HG02588 (cell line): Measurements from ENCODE around the gene CDH22.

Experiments
- ATAC-seq: cut with Tn5 transposase; IDR thresholded peaks from one replicate; pipeline ENCODE4 v1.9.1; 2021; ENCODE audit warnings: mild to moderate bottlenecking, moderate library complexity; ENCODE audit not compliant: unreplicated experiment

The CDH22 gene

GRCh38 chr20:46217583-46217982, 90.7 kb downstream of the CDH22 start:
- no peak for ATAC-seq

DNA sequence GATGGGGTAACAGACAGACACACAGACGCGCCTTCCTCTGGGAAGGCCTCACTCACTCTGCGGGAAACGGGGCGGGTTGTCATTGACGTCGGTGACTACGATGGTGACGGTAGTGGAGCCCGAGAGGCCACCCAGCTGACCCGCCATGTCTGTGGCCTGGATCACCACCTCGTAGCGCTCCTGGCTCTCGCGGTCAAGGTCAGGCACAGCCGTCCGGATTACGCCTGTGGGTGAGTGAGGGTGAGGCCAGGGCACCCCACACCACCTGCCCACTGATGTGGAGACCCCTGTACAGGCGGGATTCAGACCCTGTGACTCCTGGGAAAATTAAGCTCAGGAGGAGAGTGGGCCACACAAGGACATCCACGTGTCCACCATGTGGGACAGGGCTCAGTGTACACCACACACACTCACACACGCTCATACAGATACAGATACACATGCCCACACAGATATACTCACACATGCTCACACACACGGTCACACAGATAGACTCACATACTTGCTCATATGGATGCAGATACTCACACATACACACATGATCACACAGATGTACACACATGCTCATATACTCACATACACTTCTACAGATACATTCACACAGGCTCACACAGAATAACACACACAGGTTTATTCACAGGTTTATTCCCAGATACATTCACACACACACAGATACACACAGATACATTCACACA, 91.4 kb downstream of the CDH22 start:
- no peak for ATAC-seq

- no peak for ATAC-seq
Observed at GRCh38 chr20:46215913-46216707, 92.2 kb downstream of the CDH22 start.

GRCh38 chr20:46214824-46215488, 93.3 kb downstream of the CDH22 start:
- ATAC-seq = no peak

DNA sequence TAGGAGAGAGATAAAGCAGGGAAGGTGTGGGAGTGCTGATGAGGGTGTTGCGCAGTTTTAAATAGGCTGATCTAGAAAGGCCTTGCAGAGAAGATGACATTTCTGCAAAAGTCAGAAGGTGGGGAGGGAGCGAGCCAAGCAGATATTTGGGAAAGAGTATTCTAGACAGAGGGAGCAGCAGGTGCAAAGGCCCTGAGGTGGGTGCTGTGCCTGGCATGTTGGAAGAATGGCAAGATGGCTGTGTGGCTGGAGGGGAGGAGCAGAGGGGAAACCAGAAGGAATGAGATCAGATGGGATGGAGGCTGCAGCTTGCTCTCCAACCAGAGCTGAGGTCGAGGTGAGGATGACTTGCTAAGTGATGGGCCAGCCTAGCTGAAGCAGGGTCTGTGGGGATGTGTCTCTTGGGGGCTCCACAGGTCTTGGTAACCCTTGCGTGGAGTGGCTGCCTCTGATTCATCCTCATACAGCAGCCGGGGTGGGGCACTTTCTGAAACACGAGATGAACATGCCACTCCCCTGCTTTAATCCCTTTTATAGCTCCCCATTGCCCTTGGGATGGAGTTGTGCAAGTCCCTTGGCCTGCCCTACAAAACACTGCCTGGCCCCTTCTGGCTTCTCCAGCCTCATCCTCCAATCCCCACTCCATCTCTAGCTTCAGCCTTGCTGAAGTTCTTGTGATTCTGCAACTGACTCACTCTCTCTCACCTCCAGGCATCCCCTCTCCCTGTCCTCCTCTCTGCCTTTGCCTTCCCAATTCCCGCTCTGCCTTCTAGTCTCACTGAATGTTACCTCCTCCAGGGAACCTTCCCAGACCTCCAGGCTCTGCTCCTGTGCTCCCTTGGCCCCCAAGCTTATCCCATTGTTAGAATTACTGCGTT, 94.1 kb downstream of the CDH22 start:
- no peak for ATAC-seq

DNA sequence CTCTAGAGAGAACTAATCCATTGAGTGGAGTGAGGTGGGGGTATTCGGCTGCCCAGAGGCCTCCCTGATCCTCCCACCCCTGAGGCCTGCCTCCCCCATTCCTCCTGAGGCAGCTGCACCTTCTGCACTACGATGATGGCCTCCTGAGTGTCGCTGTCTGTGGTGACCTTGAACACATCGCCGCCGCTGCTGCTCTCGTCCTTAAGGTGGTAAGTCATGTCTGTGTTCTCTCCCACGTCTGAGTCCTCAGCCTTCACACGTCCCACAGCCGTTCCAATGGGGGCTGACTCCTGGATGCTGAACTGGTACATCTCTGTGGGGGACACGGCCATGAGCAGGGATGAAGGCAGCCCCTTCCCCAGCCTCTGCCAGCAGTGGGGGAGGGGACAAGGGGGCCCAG, 95.4 kb downstream of the CDH22 start:
- no peak for ATAC-seq

GRCh38 chr20:46212252-46212651, 96.0 kb downstream of the CDH22 start:
- ATAC-seq = no peak

GRCh38 chr20:46211331-46211722, 97.0 kb downstream of the CDH22 start:
- ATAC-seq = no peak

GRCh38 chr20:46210672-46211330, 97.5 kb downstream of the CDH22 start:
- ATAC-seq = no peak

GRCh38 chr20:46209930-46210671, 98.2 kb downstream of the CDH22 start:
- ATAC-seq = no peak

- ATAC-seq = no peak
Observed at GRCh38 chr20:46207793-46208192, 100.5 kb downstream of the CDH22 start.

GRCh38 chr20:46206992-46207549, 101.2 kb downstream of the CDH22 start:
- ATAC-seq = no peak

DNA sequence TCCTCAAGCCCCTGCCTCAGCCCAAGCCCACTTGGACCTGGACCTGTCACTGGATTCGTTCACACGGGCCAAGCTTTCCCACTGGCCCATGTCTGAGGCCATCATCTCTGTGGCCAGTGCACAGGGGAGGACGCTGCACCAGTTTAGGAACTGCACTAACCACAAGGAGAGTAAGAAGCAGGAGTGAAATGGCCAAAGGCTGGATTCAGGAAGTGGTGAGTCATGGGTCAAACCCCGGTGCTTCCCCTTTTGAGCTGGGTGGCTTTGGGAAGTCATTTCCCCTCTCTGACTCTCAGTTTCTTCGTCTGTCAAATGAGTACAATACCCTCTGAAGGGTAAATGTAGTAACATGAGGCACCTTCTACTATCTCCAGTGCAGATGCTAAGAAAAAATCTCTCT, 102.3 kb downstream of the CDH22 start:
- ATAC-seq = no peak

DNA sequence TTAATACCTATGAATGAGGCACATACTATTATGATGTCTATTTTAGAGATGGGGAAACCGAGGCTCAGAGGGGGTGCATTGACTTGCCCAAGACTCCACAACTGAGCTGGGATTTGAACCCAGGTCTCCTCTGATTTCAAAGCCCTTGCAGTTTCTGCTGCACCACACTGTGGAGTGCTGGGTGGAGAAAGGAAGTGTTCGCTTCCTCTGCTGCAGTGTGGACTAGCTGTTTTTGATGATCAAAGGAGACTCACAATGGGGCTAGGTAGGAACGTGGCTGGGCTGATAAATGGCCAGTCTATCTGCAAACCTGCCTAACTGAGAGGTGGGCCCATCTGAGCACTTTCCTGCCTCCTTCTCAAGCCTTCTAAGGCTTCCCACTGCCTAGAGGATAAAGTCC, 102.9 kb downstream of the CDH22 start:
- ATAC-seq = no peak

DNA sequence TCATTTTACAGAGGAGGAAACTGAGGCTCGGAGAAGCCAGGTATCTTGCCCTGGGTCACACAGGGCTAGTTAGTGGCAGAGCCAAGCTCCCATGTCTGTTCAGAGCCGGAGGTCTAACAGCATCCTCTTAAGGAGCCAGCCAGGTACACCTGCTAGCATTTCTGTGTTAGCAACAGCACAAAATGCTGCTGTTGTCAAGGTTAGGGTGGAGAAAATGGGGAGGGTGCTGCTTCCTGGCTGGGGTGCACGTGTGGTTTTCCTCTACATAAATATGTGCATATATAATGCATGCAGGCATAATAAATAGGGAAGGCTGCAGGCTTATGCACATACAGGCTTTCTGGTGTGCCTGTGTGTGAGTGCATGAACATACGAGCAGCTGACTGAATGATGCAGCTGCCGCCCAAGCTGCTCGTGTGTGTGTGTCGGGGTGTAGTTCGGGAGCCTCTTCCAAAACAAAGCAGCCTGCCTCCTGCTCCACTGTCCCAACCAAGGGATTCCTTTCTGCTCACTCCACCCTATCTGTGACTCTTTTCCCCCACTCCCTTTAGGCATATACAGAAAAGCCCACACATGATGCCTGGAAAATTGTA, 103.6 kb downstream of the CDH22 start:
- ATAC-seq = no peak

DNA sequence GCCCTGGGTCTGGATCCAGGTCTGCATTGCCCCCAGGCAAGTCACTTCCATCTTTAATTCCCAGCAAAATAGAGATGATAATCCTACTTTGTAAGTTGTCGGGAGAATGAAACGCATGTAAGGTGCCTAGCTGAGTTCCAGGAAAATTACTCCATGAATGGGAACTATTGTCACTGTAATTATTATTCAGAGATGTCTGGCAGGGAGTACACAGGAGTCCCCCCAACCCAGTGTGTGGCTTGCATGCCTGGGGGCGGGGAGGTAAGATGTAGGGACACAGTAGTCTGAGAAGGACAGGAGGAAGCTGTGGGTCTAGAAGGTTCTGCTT, 104.8 kb downstream of the CDH22 start:
- no peak for ATAC-seq

DNA sequence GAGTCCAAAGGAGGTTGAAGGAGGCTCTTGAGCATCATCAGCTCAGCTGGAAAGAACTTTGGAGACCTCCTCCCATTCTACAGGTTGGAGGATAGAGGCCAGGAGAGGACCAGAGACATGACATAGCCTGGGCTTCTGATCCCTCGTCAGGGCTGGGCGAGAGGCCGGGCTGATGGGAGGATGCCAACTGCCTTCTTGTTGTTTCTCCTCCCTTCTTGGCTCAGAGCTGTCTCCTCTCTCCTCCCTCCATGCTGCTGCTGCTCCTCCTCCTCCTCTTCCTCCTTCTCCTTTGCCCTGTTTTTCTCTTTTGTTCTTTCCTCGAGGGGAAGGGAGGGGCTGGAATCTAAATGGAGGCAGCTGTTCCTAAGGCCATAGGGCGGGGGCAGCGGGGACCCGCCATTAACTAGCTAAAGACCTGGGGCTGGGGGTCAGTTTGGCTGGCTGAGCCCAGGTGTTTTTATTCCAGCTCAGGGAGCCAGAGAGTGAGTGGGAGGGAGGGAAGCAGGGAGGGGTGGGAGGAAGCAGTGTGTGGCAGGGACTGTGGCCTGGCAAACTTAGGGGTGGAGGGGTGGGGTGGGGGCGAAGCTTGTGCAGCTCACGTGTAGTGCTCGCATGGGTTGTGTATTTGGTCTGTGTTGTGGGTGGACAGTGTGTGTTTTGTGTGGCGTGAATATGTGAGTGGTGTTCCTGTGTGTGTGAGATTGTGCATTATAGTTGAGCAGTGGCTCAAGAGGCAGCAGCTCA, 105.4 kb downstream of the CDH22 start:
- ATAC-seq = no peak
